BLaER1 treated with 17β-estradiol and CSF1 and Interleukin-3, amounts not matched to agents 10 nM and 100 nM (cell line): ENCODE measurements around the gene ZNF579.

Experiments
- H3K27ac ChIP-seq, 11 experiments: shearing (Covaris generic); formaldehyde crosslinking; 2 replicates each; pipeline ENCODE4 v1.8.1; 2022
- H3K27me3 ChIP-seq, 11 experiments: shearing (Covaris generic); formaldehyde crosslinking; 2 replicates each; pipeline ENCODE4 v1.8.1; 2022
- H3K36me3 ChIP-seq, 11 experiments: shearing (Covaris generic); formaldehyde crosslinking; 2 replicates each; pipeline ENCODE4 v1.8.1; 2022
- H3K4me1 ChIP-seq, 10 experiments: shearing (Covaris generic); formaldehyde crosslinking; 2 replicates each; pipeline ENCODE4 v1.8.1; 2022
- H3K4me2 ChIP-seq, 11 experiments: shearing (Covaris generic); formaldehyde crosslinking; 2 replicates each; pipeline ENCODE4 v1.8.1; 2022
- H3K4me3 ChIP-seq, 10 experiments: shearing (Covaris generic); formaldehyde crosslinking; 2 replicates each; pipeline ENCODE4 v1.8.1; 2022
- H3K9ac ChIP-seq, 11 experiments: shearing (Covaris generic); formaldehyde crosslinking; 2 replicates each; pipeline ENCODE4 v1.8.1; 2022
- H3K9me3 ChIP-seq, 11 experiments: shearing (Covaris generic); formaldehyde crosslinking; replicated peaks in 1 of 11; 2 replicates each; pipeline ENCODE4 v1.8.1; 2022
- H4K20me1 ChIP-seq, 11 experiments: shearing (Covaris generic); formaldehyde crosslinking; 2 replicates each; pipeline ENCODE4 v1.8.1; 2022
- Cebpa-rat ChIP-seq, 11 experiments: shearing (Covaris generic); IDR thresholded peaks; 2 replicates each; pipeline ENCODE4 v1.8.1; 2022

ZNF579 gene

GRCh38 chr19:55600662-55601028, 20.0 kb upstream of the ZNF579 start:
- peak overlapping the region; percentile 64 to 79 (median 70) for H3K4me3 ChIP-seq
- TF ChIP-seq Cebpa-rat (IDR thresholded peaks at IDR 0.05) = no peak
- peak overlapping the region; percentile 95 to 99 (median 97) for H3K27ac ChIP-seq
- H3K4me2 ChIP-seq = peak overlapping the region; percentile 75 to 96 (median 87)
- H3K36me3 ChIP-seq = peaks cover 25 to 43% (median 37%) of the 10 kb centered on the region in 11 experiments
- H4K20me1 ChIP-seq = peaks cover 0 to 8% (median 0%) of the 10 kb centered on the region in 11 experiments; a peak in 1 of 22 replicates
- peaks cover 30 to 52% (median 38%) of the 10 kb centered on the region in 10 experiments for H3K4me1 ChIP-seq
- H3K9me3 ChIP-seq = peaks cover 0 to 15% (median 8%) of the 10 kb centered on the region in 11 experiments; a peak in 14 of 22 replicates
- H3K27me3 ChIP-seq = no peaks in the 10 kb centered on the region
- peak overlapping the region; percentile 92 to 97 (median 94) for H3K9ac ChIP-seq

DNA sequence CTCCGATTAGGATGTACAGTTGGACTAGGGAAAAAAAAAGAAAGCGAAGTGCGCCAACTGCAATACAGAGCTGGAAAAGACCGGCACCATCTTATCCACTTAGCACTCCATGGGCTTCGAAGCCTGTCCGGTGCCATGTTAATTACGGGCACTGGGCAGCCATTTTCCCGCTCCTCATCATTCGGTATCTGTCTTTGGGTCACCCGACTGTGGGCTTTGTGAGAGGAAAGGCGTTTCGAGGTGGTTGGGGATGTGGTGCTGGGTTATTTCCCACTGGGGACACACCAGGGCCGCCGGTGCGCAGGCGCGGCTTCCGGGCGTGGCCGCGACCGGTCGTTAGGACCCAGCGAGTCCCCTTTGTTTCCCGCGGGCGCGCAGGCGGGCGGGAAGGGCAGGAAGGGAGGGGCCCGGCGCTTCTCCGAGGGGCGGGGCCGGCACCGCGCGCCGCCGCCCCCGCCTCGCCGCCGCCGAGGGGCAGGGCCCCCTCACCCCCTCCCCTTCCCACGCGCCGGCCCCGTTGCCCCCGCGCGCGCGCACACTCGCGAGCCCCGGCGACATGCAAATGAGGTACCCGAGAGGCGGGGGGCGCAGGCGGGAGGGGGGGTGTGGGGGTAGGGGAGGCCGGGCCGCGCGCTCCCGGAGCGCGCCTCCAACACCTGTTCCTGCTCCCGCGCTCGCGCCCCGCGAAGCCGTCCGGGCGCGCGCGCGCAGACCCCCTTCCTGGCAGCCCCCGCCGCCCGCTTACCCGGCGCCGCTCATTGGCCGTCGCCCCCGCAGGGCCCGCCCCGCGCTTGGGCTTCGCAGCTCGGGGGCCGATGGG, 19.4 kb upstream of the ZNF579 start, which contains the start of gene ZNF524:
Gene ZNF524, plus strand, starts transcription at position 447 of the 820 bp plus-strand sequence. CDS start 1,825 bp downstream, outside the sequence.
- Histone ChIP-seq H4K20me1 (peaks cover 0 to 8% (median 0%) of the 10 kb centered on the region in 11 experiments; a peak in 1 of 22 replicates), H3K9ac (peak within 1 kb of the TSS; percentile 92 to 97 (median 94)), H3K27me3 (no peaks in the 10 kb centered on the region), H3K9me3 (peaks cover 0 to 21% (median 12%) of the 10 kb centered on the region in 11 experiments; a peak in 17 of 22 replicates), H3K4me3 (peak within 1 kb of the TSS; percentile 64 to 79 (median 70)), H3K4me1 (peaks cover 30 to 52% (median 38%) of the 10 kb centered on the region in 10 experiments), H3K4me2 (peak within 1 kb of the TSS; percentile 75 to 96 (median 87)), H3K36me3 (peaks cover 31 to 49% (median 43%) of the 10 kb centered on the region in 11 experiments), H3K27ac (peak within 1 kb of the TSS; percentile 95 to 99 (median 97))
- no peak for TF ChIP-seq Cebpa-rat (IDR thresholded peaks at IDR 0.05)

DNA sequence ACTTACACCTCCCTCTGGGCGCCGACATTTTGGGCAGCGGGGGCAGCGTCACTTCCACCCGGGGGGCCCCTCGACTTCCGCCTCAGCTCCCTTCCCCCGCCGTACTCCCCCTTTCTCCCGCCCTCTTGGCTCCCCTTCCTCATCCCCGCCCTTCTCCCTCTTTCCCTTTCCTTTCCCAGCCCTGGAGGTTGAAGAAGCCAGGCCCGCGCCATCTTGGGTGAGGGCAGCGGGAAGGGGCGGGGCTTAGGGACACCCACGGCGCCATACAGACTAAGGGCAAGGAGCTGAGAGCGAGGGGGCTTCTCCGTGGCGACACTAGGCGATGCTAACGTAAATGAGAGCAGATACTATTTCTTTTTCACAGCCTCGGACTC, 18.8 kb upstream of the ZNF579 start, which contains the start of gene FIZ1:
Gene FIZ1, minus strand, starts transcription at position 50 of the 374 bp plus-strand sequence. CDS start 1,652 bp downstream, outside the sequence.
- no peak for TF ChIP-seq Cebpa-rat (IDR thresholded peaks at IDR 0.05)
- peak within 1 kb of the TSS; percentile 64 to 79 (median 70) for H3K4me3 ChIP-seq
- H3K27ac ChIP-seq = peak within 1 kb of the TSS; percentile 95 to 99 (median 97)
- H3K9me3 ChIP-seq = peaks cover 0 to 22% (median 14%) of the 10 kb centered on the region in 11 experiments; a peak in 17 of 22 replicates
- H3K4me2 ChIP-seq = peak within 1 kb of the TSS; percentile 75 to 96 (median 87)
- peak within 1 kb of the TSS; percentile 92 to 97 (median 94) for H3K9ac ChIP-seq
- peaks cover 36 to 54% (median 48%) of the 10 kb centered on the region in 11 experiments for H3K36me3 ChIP-seq
- no peaks in the 10 kb centered on the region for H3K27me3 ChIP-seq
- H3K4me1 ChIP-seq = peaks cover 26 to 48% (median 36%) of the 10 kb centered on the region in 10 experiments
- peaks cover 0 to 8% (median 0%) of the 10 kb centered on the region in 11 experiments; a peak in 1 of 22 replicates for H4K20me1 ChIP-seq

GRCh38 chr19:55598719-55599467, 18.2 kb upstream of the ZNF579 start:
- Histone ChIP-seq H4K20me1 (peaks cover 0 to 8% (median 0%) of the 10 kb centered on the region in 11 experiments; a peak in 1 of 22 replicates), H3K4me3 (peak overlapping the region; percentile 64 to 79 (median 70)), H3K9me3 (peaks cover 0 to 22% (median 14%) of the 10 kb centered on the region in 11 experiments; a peak in 17 of 22 replicates), H3K9ac (peak overlapping the region; percentile 92 to 97 (median 94)), H3K27ac (peak overlapping the region; percentile 95 to 99 (median 97)), H3K36me3 (peaks cover 39 to 57% (median 52%) of the 10 kb centered on the region in 11 experiments), H3K4me2 (peak overlapping the region; percentile 29 to 66 (median 46); a peak in 21 of 22 replicates), H3K27me3 (no peaks in the 10 kb centered on the region), H3K4me1 (peaks cover 20 to 42% (median 31%) of the 10 kb centered on the region in 10 experiments)
- TF ChIP-seq Cebpa-rat (IDR thresholded peaks at IDR 0.05) = no peak

GRCh38 chr19:55598034-55598433, 17.4 kb upstream of the ZNF579 start:
- H3K9me3 ChIP-seq = peaks cover 0 to 18% (median 14%) of the 10 kb centered on the region in 11 experiments; a peak in 17 of 22 replicates
- peaks cover 0 to 8% (median 0%) of the 10 kb centered on the region in 11 experiments; a peak in 1 of 22 replicates for H4K20me1 ChIP-seq
- no peak overlapping the region for H3K27ac ChIP-seq
- peaks cover 47 to 61% (median 59%) of the 10 kb centered on the region in 11 experiments for H3K36me3 ChIP-seq
- H3K4me2 ChIP-seq = peak overlapping the region in 10 of 11 experiments; percentile 24 to 53 (median 41); a peak in 16 of 22 replicates
- H3K4me3 ChIP-seq = 0 out of 20 replicates have a peak overlapping the region, but pooled peaks of 1 of the 10 experiments have one; percentile 72
- peaks cover 18 to 34% (median 23%) of the 10 kb centered on the region in 10 experiments for H3K4me1 ChIP-seq
- TF ChIP-seq Cebpa-rat (IDR thresholded peaks at IDR 0.05) = no peak
- 0 out of 22 replicates have a peak overlapping the region, but pooled peaks of 1 of the 11 experiments have one; percentile 9 for H3K9ac ChIP-seq
- H3K27me3 ChIP-seq = no peaks in the 10 kb centered on the region

DNA sequence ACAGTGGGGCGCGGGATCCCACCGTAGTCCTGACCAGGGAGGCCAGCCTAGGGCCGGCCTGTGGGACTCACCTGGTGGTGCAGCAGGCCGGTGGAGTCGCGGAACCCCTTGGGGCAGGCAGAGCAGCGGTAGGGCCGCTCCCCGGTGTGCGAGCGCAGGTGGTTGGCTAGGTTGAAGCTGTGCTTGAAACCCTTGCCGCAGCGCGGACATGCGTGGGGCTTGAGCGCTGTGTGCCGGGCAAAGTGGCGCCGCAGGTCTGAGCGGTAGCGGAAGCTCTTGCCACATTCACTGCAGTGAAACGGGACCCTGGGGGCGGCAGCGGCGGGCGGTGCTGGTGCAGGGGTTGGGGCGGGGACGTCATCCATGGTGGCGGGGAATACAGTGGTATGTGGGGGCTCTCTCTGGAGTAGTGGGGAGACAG, 16.9 kb upstream of the ZNF579 start:
- no peak overlapping the region for H3K4me3 ChIP-seq
- H3K4me1 ChIP-seq = peaks cover 18 to 29% (median 21%) of the 10 kb centered on the region in 10 experiments
- H3K36me3 ChIP-seq = peaks cover 50 to 62% (median 59%) of the 10 kb centered on the region in 11 experiments
- H3K9ac ChIP-seq = no peak overlapping the region
- peak overlapping the region in 1 of 11 experiments; percentile 53; a peak in 1 of 22 replicates for H3K4me2 ChIP-seq
- no peak overlapping the region for H3K27ac ChIP-seq
- peaks cover 0 to 18% (median 14%) of the 10 kb centered on the region in 11 experiments; a peak in 17 of 22 replicates for H3K9me3 ChIP-seq
- TF ChIP-seq Cebpa-rat (IDR thresholded peaks at IDR 0.05) = no peak
- no peaks in the 10 kb centered on the region for H3K27me3 ChIP-seq
- peaks cover 0 to 8% (median 0%) of the 10 kb centered on the region in 11 experiments; a peak in 2 of 22 replicates for H4K20me1 ChIP-seq

GRCh38 chr19:55596304-55596703, 15.7 kb upstream of the ZNF579 start:
- Histone ChIP-seq H3K4me3 (no peak overlapping the region), H3K4me2 (no peak overlapping the region), H3K27ac (no peak overlapping the region), H3K9ac (no peak overlapping the region), H3K36me3 (peaks cover 58 to 69% (median 64%) of the 10 kb centered on the region in 11 experiments), H3K27me3 (no peaks in the 10 kb centered on the region), H3K4me1 (peaks cover 6 to 17% (median 16%) of the 10 kb centered on the region in 10 experiments), H4K20me1 (peaks cover 0 to 10% (median 0%) of the 10 kb centered on the region in 11 experiments; a peak in 2 of 22 replicates), H3K9me3 (peaks cover 0 to 18% (median 14%) of the 10 kb centered on the region in 11 experiments; a peak in 17 of 22 replicates)
- no peak for TF ChIP-seq Cebpa-rat (IDR thresholded peaks at IDR 0.05)
